NCI-H2171 treated with DMSO at 0.1 percent for 48 hours (cell line): ENCODE measurements around the gene PPP1R12C.
"Not testable (repeated sequence)": the region's sequence is repeated elsewhere in the genome, so short reads cannot be mapped to it uniquely, and the experiment has no call there.

Experiments
- DNase-seq: peaks from one replicate; lab custom pipeline; 2025; lab: John Stamatoyannopoulos, UW

PPP1R12C gene

DNA sequence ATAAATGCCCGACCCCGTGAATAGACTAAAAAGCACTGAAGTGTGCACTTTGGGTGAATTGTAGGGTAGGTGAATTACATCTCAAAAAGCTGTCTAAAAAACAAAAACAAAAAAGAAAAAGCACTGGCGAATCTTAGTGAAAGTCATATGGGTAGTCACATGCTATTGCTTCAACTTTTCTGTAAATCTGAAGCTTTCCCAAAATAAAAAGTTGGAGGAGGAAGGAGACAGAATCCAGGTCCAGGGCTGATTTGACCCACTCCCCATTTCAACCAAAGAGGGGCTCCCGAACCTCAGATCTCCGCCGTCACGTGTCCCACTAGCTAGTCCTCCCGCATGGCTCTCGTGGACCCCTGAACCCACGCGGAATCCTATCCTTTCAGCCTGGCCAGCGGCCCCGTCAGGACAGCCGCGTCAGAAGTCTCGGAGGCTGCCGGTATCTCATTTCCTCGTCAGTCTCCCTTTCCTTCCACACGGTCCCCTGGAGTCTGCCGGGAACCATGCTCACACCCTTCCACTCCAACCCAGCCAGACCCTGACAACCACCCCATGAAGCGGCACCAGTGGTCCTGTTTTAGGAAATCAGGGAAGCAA is 6.1 kb downstream of the PPP1R12C start:
- DNase-seq = no peak

DNA sequence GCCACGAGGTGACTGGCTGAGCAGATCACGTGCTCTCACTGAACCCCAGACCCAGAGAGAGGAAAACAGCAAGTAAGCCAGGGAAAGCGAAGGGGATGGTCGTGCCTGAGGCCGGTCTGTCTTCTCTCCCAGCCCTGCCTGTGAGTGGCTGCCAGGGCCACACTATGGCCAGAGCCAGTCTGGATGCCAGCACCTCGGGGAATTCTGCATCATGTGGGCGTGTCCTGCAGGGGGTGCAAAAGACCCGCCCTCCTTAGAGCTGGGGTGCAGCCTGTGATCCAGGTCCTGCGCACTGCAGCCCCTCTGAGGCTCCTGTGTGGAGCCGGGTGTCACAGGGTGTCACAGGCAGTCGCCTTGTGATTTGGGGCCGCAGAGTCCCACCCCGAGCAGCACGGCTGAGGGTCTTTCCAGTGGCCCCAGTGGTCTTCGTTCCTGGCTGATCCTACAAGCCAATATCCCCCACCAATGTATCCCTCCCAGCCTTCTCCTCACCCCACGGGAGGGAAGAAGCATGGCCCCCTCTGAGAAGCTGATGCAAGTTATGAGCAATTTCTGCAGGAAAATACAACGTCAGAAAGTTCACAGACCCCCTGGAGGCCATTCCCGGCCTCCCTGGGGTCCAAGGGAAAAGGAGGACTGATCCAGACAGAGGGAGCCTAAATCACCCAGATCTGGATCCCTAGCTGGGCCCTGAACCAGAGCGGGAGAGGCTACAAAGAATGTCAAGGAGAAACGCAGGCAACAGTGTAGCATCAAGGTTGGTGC is 7.7 kb downstream of the PPP1R12C start:
- no peak for DNase-seq

DNA sequence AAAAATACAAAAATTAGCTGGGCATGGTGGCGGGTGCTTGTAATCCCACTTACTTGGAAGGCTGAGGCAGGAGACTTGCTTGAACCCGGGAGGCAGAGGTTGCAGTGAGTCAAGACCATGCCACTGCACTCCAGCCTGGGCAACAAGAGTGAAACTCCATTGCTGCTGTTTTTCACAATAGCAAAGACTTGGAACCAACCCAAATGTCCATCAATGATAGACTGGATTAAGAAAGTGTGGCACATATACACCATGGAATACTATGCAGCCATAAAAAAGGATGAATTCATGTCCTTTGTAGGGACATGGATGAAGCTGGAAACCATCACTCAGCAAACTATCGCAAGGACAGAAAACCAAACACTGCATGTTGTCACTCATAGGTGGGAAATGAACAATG is 10.2 kb downstream of the PPP1R12C start:
- DNase-seq = not testable (repeated sequence)

DNA sequence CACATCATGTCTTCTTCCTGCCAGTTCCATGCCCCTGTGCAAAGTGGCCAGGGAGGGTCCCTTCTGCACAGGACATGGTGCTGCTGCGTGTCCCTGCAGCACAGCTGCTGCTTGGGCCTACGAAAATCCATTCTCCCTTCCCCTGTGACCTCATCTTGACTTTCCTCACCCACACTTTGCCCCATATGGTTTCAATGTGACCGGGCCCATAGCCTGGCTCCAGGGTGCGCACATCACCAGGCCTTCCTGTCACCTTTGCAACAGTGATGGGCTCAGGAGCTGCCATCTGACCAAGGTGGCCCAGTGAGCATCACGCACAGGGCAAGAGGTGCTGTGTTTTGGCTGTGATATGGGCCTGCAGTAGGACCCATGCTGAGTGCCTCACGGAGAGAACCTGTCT is 10.8 kb downstream of the PPP1R12C start:
- no peak for DNase-seq

DNA sequence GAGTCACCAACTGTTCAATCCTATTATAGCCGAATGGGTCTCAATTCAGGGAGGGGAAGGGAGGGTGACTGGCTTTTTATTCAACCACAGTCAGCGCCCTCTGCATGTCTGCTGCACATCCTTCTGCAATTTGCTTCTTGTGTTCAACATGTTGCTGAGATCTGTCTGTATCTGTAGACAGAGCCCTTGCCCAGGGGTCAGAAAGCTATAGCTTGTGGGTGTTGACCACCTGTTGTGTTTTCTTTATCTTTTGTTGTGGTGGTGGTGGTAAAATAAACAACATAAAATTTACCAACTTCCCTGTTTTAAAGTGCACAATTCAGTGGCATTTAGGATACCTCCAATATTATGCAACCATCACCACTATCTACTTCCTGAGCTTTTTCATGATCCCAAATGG is 12.2 kb downstream of the PPP1R12C start:
- no peak for DNase-seq

DNA sequence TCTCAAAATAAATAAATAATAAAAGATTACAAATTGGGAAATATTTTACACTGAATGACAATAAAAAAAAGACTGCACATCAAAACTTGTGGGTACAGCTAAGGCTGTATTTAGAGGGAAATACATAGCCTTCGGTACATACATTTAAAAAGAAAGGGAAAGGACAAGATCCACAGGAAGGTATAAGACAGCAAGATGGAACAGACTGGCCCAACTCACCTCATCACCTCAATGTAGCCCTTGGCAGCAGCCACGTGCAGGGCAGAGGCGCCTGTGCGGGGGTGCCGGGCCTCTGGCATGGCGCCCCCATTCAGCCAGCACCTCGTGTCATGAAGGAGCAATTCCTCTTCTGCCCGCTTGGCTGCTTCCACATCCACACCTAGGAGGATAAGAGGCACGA is 14.2 kb downstream of the PPP1R12C start:
- no peak for DNase-seq

DNA sequence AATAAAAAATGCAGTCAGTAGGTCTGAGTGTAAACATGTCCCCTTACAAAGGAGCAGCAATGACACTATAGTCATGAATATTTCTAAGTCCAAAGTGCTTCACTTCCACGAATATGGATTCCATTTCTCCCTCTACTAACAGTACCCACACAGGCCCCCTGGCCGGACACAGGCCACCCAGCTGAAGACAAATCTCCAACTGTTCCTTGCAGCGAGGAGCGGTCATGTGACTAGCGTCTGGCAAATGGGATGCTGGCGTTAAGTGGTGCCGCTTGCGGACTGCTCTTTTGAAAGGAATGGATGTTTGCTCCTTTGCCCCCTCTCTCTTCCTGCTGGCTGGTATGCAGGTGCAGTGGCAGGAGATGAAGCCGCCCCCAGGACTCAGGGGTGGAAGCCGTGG is 16.2 kb downstream of the PPP1R12C start:
- DNase-seq = no peak

DNA sequence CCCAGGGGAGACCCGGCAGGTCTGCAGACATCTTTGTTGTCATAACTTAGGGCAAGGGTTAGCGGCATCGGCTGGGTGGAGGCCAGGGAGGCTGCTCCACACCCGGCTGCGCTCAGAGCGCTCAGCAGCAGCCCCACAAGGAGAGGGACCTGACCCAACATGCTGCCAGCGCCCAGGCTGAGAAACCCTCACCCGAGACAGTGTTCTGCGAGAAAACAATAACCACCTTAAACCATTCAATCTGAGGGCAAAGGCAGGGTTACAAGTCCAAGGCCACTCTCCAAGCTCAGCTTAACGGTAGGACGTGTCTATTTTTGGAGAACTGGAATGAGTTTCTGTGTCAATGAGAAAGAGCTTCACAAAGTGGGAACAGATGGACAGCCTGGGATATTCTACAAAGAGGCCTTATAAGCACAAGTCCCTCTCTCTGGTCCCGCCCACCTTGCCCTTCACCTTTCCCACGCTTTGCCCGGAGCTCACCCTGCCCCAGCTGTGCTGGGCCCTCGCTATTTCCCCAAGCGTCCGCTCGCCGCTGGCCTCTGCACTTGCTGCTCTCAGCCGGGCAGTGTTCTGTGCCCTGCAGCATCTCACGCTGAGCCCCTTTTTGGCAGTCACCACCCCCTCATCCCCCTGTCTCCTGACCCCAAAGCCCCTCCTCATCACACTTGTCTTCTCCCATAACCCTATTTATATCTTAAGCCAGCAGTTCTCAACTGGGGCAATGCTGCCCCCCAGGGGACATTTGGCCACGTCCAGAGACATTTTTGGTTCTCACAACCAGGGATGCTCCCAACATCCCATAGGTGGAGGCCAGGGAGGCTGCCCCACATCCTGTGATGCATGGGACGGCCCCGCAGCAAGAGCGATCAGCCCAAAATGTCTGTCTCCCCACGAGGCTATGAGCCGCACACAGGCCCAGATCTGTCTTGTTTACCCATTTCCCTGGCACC is 17.6 kb downstream of the PPP1R12C start:
- no peak for DNase-seq

DNA sequence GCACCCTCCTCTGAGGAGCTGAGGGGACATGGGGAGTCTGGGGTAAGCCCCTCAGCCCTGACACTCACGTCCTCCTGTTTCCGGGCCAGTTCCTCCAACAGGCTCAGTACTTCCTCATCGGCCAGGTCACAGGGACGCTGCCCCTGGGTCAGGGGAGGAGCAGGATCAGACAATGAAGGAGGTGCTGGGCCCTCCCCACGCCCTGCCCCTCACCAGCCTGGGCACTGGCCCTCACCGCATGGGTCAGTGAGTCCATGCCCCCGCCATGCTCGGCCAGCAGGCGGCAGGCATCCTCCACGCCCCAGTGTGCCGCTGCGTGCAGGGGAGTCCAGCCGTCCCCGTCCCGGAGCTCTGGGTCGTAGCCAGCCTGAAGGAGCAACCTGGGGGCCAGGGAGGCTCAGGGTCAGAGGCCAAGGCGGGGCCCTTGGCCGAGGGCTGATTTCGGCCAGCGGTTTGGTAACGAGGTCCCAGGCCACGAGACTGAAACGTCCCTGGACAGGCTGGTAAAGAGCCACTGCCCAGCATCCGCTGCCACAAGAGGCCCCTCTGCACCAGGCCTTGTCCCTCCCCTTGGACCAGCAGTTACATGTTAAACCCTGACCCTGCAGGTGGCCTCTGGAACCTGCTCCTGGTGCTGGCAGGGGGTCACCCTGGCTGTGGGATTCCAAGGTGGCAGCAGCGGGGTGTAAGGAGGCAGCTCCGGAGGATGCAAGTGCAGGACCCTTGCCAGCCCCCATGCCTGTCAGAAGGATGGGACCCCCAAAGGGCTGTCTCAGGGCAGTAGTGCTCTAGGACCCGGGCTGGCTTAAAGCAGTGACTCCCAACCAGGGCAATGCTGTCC is 18.5 kb downstream of the PPP1R12C start:
- no peak for DNase-seq

DNA sequence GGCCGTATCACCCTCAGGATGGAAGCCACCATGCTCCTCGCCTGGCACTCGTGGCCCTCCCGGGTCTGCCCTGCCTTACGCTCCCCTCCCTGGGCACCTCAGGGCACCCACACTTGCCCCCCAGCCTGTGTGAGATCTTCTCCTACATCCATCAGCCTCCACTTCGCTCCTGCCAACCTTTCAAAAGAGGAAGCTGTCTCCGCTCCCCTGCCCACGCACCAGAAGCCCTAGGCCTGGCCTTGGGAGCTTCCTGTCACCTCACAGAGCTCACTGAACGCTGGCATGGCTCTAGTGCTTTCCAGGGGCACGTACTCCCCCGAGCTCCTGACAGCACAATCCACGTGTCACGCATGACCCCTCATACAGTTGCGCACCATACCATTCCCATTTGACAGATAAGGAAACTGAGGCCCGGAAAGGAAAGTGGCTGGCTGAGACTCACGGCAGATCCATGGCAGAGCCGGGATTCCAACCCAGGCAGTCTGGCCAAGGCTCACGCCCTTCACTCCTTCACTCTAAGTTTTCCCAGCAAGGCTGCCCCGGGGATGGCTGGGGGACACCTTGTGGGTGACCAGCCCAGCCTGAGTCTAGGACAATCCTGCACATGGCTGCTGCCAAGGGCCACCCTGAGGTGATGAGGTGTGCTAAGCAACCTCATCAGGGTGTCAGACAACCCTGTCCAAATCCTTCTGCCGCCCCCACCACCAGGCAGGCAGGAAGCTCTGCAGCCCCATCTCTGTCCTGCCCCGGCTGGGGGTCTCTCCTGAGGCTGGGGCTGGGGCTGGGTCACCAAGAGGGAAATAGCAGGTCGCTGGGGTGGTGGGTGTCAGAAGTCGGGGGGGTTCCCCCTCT is 19.3 kb downstream of the PPP1R12C start:
- DNase-seq = no peak

DNA sequence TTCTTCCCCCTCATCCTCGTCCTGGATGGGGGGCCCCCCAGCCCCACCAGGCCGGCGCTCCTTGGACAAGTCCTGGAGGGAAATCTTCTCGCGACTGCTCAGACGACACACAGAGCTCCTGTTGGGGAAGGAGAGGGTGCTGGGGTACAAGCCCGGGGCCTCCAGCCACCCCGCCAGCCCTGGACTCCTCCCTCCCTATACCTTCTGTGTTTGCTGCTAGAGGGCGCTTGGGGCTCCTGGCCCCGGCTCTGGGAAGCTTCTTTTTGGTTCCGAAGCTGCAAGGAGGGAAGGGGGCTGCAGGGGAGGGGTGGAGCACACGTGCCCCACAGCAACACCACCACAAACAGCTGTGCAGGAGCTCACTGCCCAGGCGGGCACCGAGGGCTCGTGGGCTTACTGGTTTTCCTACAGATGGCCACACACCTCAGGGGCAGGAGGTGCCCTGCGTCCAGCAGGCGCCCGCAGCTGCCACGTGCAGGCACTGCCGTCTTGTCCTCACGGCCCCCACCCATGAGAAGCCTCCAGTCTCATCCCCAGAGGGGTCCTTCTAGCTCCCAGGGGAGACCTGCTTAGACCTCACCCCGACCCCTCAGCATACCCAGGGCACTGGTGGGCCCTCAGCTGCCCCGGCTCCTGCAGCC is 21.3 kb downstream of the PPP1R12C start:
- DNase-seq = no peak

DNA sequence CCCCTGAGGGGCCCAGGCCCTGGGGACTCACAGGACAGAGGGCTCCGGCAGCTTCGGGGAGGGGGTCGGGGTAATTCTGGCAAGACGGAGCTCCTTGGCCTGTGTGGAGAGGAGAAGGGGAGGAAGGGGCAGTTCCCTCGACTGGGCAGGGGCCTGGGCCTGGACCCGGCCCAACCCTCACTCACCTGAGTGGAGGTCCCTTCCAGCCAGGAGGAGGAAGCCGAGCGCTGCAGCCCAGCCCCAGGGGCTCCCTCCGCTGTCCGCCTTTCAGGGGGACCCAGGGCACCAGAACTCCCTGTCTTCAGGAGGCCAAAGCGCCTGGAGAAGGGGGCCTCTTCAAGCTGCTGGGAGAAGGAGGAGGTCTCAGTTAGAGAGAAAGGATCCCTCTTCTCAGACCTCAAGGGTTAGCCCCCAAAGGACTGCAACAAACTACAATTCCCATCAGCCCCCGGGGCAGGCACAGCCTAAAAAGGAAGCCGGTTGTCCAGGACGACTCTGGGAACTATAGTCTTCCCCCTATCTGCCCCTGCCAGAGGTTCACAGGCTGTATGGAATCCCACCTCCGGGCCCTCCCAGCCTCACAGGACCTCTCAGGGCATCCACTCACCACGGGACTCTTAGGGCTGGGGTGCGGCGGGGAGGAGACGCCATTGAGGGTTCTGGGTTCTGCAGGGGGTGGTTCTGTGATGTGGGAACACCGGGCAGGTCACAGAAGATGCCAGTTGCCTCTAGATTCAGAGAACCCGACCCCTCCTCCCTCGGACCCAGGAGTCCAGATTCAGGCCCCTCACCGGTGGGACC is 22.0 kb downstream of the PPP1R12C start:
- peak; percentile 2 for DNase-seq

DNA sequence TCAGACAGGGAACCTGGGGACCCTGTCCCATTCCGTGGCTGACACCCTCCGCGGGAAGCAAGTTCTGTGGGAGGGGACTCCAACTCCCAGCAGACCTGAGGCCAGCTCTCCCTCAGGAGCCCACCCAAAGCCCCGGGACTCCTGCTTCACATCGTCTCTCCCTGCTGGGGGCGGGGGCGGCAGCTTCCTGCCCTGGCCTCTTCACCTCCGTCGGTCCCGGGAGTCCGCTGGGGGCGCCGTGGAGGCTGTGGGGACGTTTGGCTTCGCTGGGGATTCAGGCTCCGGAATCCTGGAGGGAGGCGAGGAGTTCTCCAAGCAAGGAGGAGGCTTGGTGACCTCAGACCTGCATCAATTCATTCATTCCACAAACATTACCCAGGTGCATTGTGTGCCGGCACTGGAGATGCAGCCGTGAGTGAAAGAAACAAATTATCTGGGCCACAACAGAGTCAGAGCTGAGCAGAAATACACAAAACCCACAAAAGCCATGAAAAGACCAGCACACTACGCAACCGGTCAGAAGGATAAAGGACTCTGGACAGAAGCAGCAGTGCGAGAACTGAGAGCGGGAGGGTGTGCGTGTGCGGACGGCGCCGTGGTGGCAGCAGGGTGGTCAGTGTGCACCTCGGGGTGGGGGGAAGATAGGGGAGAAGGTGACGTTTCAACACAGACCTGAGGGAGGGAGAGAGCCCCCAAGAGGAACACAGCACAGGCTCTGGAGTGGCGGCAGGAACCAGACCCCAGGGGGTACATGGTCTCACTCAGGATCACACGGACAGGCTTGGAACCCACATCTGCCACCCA is 22.8 kb downstream of the PPP1R12C start:
- DNase-seq = no peak

DNA sequence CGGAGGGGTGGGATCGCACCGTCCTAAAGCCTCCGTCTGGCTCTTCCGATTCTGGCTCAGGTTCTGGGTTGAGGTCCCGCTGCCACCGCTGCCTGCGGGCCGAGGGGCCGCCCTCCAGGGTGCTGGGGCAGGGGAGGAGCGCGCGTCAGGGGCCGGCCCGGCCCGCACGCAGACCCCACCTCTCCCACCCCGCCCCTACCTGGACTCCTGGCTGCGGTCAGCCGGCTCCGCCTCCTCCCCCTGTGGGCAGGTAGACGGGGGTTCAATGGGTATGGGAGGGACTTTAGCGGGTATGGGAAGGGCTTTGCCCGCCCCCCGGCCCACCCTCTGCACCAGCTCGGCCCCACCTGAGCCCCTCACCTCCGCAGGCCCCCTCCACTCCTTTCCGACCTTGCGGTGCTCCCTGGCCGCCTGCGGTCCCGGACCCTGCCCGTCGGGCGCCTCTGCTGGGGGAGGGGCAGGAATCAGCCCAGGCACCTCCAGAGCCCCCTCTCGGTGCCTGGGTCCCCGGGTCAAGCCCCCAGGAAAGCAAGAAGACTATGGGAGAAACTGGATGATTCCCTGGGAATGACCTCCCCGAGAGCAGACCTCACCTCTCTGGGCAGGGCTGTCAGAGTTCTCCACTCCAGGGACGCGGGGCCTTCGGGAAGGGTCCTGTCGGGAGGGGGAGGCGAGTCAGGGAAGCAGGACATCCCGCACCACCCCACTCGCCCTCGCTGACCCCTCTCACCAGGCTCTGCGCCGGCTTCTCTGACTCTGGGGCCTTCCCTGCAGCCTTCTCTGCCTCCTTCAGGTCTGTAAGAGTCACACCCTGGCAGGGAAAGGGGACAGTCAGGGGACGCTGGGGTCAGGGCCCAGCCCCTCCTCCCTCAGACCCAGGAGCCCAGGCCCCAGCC is 24.8 kb downstream of the PPP1R12C start:
- no peak for DNase-seq

DNA sequence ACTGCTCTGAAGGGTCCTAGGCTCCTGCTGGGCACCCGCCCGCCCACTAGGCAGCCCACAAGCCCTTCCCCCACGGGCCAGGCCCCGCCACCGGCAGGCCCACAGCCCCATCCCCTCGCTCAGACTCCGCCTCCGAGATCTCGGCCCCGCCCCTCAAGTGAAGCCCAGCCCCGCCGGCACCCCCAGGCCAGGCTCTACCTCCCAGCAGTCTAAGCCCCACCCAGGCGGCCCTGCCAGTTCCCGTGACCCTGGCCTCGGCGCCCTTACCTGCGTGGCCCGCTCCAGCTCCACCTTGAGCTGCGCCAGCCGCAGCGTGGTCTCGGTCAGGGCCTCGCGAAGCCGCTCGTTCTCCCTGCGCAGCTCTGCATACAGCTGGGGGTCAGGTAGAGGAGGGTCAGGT is 25.5 kb downstream of the PPP1R12C start:
- DNase-seq = no peak

DNA sequence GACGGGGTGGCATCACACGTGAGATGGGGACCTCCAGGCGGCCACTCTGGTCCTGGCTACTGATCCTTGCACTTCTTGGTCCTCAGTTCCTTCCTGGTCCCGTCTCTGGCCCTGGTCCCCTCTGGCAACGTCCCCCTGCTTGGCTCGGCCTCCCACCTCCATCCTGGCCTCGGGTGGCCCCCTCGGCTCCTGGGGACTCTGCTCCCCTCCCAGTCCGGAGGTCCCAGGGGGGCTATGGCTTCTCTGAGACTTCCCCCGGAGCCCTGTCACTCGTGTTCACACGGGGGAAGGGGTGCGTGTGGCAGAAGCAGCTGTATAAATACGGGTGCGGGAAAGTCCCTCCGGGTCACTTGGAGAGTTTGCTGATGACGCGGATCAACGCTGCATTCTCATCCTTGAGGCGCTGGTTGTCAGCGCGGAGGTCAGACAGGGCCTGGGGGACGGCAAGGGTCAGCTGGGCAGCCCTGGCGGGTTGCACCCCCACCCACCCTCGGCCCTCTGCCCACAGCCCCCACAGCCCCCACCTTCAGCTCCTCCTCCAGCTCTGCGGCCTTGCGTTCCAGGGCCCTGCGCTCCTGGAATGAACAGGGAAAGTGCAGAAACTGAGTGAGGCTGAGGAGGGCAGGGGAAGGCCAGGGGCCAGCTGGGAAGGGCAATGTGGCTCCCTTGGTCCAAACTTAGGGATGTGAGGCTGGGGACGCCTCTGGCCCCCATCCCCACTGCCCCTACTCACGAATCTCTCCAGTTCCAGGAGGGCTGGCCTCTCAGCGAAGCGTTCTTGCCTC is 26.1 kb downstream of the PPP1R12C start:
- DNase-seq = no peak

DNA sequence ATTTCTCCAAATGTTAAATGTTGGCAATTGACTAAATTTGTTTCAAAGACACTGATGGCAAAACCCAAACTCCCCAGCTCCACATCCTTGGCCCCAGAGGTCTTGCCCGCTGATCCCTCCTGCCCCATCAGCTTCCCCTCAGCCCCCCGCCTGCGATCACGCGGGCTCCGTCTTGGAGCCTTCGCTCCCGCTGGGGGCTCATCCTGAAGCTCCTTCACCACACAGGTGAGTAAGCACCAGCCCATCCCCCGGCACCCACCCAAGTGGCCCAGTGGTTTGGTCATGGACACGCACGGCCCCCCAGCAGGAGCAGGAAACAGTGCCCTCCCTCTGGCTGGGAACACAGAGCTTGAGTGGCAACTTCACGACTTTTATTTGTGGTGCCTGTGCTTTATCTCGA is 26.9 kb downstream of the PPP1R12C start:
- no peak for DNase-seq
